A673 (cell line): ENCODE measurements around the gene TUBA4A.

Experiments used
- CTCF ChIP-seq: fragments of 300-800, 200-600 bp; sonication (generic); conservative IDR thresholded peaks from 2 replicates; pipeline ENCODE4 v1.5.1; 2017; ENCODE audit warnings: low read depth, mild to moderate bottlenecking, antibody characterized with exemption, low read length, moderate library complexity, mixed read lengths
- EZH2 ChIP-seq: fragments of 200-600 bp; sonication (generic); IDR thresholded peaks from 2 replicates; pipeline ENCODE4 v1.6.1; 2017; ENCODE audit warnings: borderline replicate concordance, low read depth, mild to moderate bottlenecking, mixed read lengths, antibody characterized with exemption, low read length; ENCODE audit not compliant: poor library complexity, severe bottlenecking

- TF ChIP-seq CTCF (no peak), EZH2 (no peak)
Measured at GRCh38 chr2:219249203-219249980, 4.3 kb downstream of the TUBA4A start.
